K562 (cell line): ENCODE measurements around the gene PSMB7. TPM values are rescaled to one million over a fixed set of nuclear protein-coding genes. Genes with fewer than 3 reads are reported as not detected.

Experiments used
- ATAC-seq: fragments of 200-7000 bp; cut with Tn5 transposase; 3 replicates; pipeline ENCODE4 v1.9.1; 2020; ENCODE audit warnings: moderate library complexity
- BruUV-seq: library from RNA; stranded (reverse); fragments of 400-500 nt; replicated peaks from 2 replicates; lab custom pipeline; 2021; lab: Mats Ljungman, UMichigan
- CTCF ChIA-PET: fragments of 300-600 bp; formaldehyde crosslinking; extraction: SDS; loops from one replicate; lab custom pipeline; 2021; ENCODE audit warnings: low intra/inter-chr PET ratio; lab: Yijun Ruan, JAX
- POLR2A ChIA-PET: fragments of 300-600, 350-650 bp; sonication (Branson Sonifier 250); formaldehyde crosslinking; extraction: SDS; loops from one replicate; lab custom pipeline; 2021; ENCODE audit warnings: antibody characterized with exemption, inconsistent platforms; lab: Yijun Ruan, JAX
- DNase-seq, 4 experiments: peaks; one replicate each; pipeline versions ENCODE4 v3.0.0 to v3.0.0-alpha.2; 2011 to 2018; ENCODE audit warnings: low spot score in 3 of 4, mixed read lengths in 3 of 4; ENCODE audit errors: extremely low read depth in 1 of 4
- FAIRE-seq: peaks from 2 replicates; lab custom pipeline; 2011; peaks lifted over from hg19 to GRCh38; lab: Jason Lieb, UNC
- H2AFZ ChIP-seq: 2 replicates; pipeline ENCODE4 v1.6.0; 2011; ENCODE audit warnings: low read depth, low read length, control low read depth, inconsistent platforms
- H3K27ac ChIP-seq: fragments of 200-600 bp; 3 replicates; pipeline ENCODE4 v1.8.0; 2011; ENCODE audit warnings: low read depth, mild to moderate bottlenecking, control low read depth, inconsistent platforms, low read length, moderate library complexity, mixed read lengths; ENCODE audit errors: extremely low read depth
- H3K27me3 ChIP-seq, 2 experiments: fragments of 300-600 bp in 1 of 2; 2 replicates in 1 of 2; 3 replicates in 1 of 2; pipeline versions ENCODE4 v1.6.0 to v1.8.0; 2011; ENCODE audit warnings: inconsistent platforms in 2 of 2, low read length in 2 of 2, mild to moderate bottlenecking in 1 of 2, mixed read lengths in 1 of 2, moderate library complexity in 1 of 2; ENCODE audit not compliant: control insufficient read depth in 2 of 2, insufficient read depth in 2 of 2
- H3K36me3 ChIP-seq: fragments of 300-600 bp; 3 replicates; pipeline ENCODE4 v1.8.0; 2011; ENCODE audit warnings: mild to moderate bottlenecking, low read length, inconsistent platforms; ENCODE audit not compliant: control insufficient read depth, insufficient read depth
- H3K4me1 ChIP-seq, 2 experiments: fragments of 200-600 bp in 1 of 2; replicated peaks in 1 of 2; 2 replicates in 1 of 2; 3 replicates in 1 of 2; pipeline versions ENCODE4 v1.5.1 to v1.8.0; 2011; ENCODE audit warnings: inconsistent platforms in 2 of 2, low read length in 2 of 2, mild to moderate bottlenecking in 1 of 2, mixed read lengths in 1 of 2, moderate library complexity in 1 of 2; ENCODE audit not compliant: control insufficient read depth in 2 of 2, insufficient read depth in 2 of 2
- H3K4me2 ChIP-seq: 2 replicates; pipeline ENCODE4 v1.6.1; 2011; ENCODE audit warnings: low read length, control low read depth, inconsistent platforms, mixed read lengths; ENCODE audit not compliant: insufficient read depth
- H3K4me3 ChIP-seq: fragments of 200-600 bp; sonication (generic), shearing (Covaris generic); 2 replicates; pipeline ENCODE4 v1.5.1; 2016; ENCODE audit warnings: control low read depth, inconsistent platforms
- H3K79me2 ChIP-seq: fragments of 200-600 bp; 3 replicates; pipeline ENCODE4 v1.8.0; 2011; ENCODE audit warnings: low read length, inconsistent platforms; ENCODE audit not compliant: control insufficient read depth, insufficient read depth
- H3K9ac ChIP-seq, 2 experiments: 2 replicates each; pipeline versions ENCODE4 v1.6.0 to v1.6.1; 2011; ENCODE audit warnings: low read depth in 2 of 2, low read length in 2 of 2, control low read depth in 1 of 2, inconsistent platforms in 1 of 2, mild to moderate bottlenecking in 1 of 2, mixed read lengths in 1 of 2; ENCODE audit not compliant: insufficient read depth in 1 of 2
- H3K9me1 ChIP-seq: one replicate; pipeline ENCODE4 v1.6.0; 2011; ENCODE audit warnings: inconsistent platforms, mild to moderate bottlenecking, low read length, moderate library complexity; ENCODE audit not compliant: control insufficient read depth, insufficient read depth
- H3K9me3 ChIP-seq: replicated peaks from 2 replicates; pipeline ENCODE4 v1.5.1; 2011; ENCODE audit warnings: low read depth, low read length, inconsistent platforms; ENCODE audit not compliant: control insufficient read depth, insufficient read depth
- H4K20me1 ChIP-seq: replicated peaks from 2 replicates; pipeline ENCODE4 v1.6.1; 2011; ENCODE audit warnings: low read length, inconsistent platforms, mixed read lengths; ENCODE audit not compliant: control insufficient read depth, insufficient read depth
- CCNT2 ChIP-seq: IDR thresholded peaks from 2 replicates; pipeline ENCODE4 v1.6.1; 2011; ENCODE audit warnings: borderline replicate concordance, low read depth, mild to moderate bottlenecking, moderate library complexity, mixed read lengths, low read length; ENCODE audit not compliant: insufficient read length; ENCODE audit errors: extremely low read depth
- HDAC8 ChIP-seq: fragments of 450-650 bp; IDR thresholded peaks from 2 replicates; pipeline ENCODE4 v1.6.1; 2016; ENCODE audit warnings: mild to moderate bottlenecking, missing genetic modification characterization, moderate library complexity, missing compliant biosample characterization
- LEF1 ChIP-seq: fragments of 450-650 bp; IDR thresholded peaks from 2 replicates; pipeline ENCODE4 v1.6.1; 2016; ENCODE audit warnings: mild to moderate bottlenecking
- NR2C1 ChIP-seq, 2 experiments: fragments of 450-650 bp; IDR thresholded peaks; 2 replicates each; pipeline ENCODE4 v1.6.1; 2017; ENCODE audit warnings: mild to moderate bottlenecking in 2 of 2, antibody characterized with exemption in 1 of 2, inconsistent platforms in 1 of 2, missing compliant biosample characterization in 1 of 2, missing genetic modification characterization in 1 of 2
- OTX1 ChIP-seq: fragments of 450-650 bp; formaldehyde crosslinking; IDR thresholded peaks from 2 replicates; pipeline ENCODE4 v1.4.0; 2022; ENCODE audit warnings: mild to moderate bottlenecking
- PHB ChIP-seq: fragments of 250-450 bp; sonication (Bioruptor Pico); IDR thresholded peaks from 2 replicates; pipeline ENCODE4 v1.5.0; 2021
- POLR2AphosphoS5 ChIP-seq: IDR thresholded peaks from 2 replicates; pipeline ENCODE4 v1.6.1; 2011; ENCODE audit warnings: mild to moderate bottlenecking, low read depth, low read length, moderate library complexity; ENCODE audit not compliant: control insufficient read depth, insufficient read depth
- RAD51 ChIP-seq: fragments of 450-650 bp; IDR thresholded peaks from 2 replicates; pipeline ENCODE4 v1.7.1; 2016; ENCODE audit warnings: low read depth, mild to moderate bottlenecking, borderline replicate concordance
- TARDBP ChIP-seq: fragments of 450-650 bp; IDR thresholded peaks from 2 replicates; pipeline ENCODE4 v1.6.1; 2016
- ZBTB7A ChIP-seq: IDR thresholded peaks from 2 replicates; pipeline ENCODE4 v1.6.1; 2011; ENCODE audit warnings: low read depth, mild to moderate bottlenecking, low read length, moderate library complexity, borderline replicate concordance; ENCODE audit not compliant: control insufficient read depth
- ZNF316 ChIP-seq: fragments of 450-650 bp; IDR thresholded peaks from 2 replicates; pipeline ENCODE4 v1.6.1; 2016
- WGBS: fragments of 100-300 bp; shearing (Covaris generic); methylation state at CpG from one replicate; pipeline ENCODE4 v1.1.6; 2016; ENCODE audit warnings: low coverage, mixed read lengths; ENCODE audit not compliant: insufficient coverage; ENCODE audit errors: missing lambda C conversion rate; 5-methylcytosine and 5-hydroxymethylcytosine counted together
- in situ Hi-C: fragments of 300-500 bp; cut with MboI; formaldehyde crosslinking; loops from 4 replicates; pipeline ENCODE4 v1.15.0; 2018; ENCODE audit warnings: inconsistent platforms, mixed read lengths
- intact Hi-C: fragments of 100-400 bp; cut with micrococcal nuclease; formaldehyde crosslinking; loops from 2 replicates; pipeline ENCODE4 v1.14.2; 2022
- polyA plus RNA-seq, 8 experiments: library from polyadenylated mRNA; depleted of rRNA in 4 of 8; stranded (reverse) in 5 of 8; unstranded in 3 of 8; fragments of >200 nt; fragmentation: Nextera tagmentation in 2 of 8; fragmentation: Illumina TruSeq in 1 of 8; extraction: Ambion mirVana in 2 of 8; extraction: Trizol in 1 of 8; gene quantifications; 2 replicates each; pipeline versions ENCODE4 v1.2.1 to v1.2.3, GENCODE V29; 2011 to 2014; ENCODE audit warnings: inconsistent platforms in 1 of 8, missing spikeins in 1 of 8
- total RNA-seq, 7 experiments: library from RNA; depleted of rRNA in 6 of 7; stranded (reverse); fragments of >200 nt in 6 of 7; fragmentation: Illumina TruSeq in 2 of 7; extraction: Trizol in 2 of 7; gene quantifications; 2 replicates each; pipeline versions ENCODE4 v1.2.1 to v1.2.3, GENCODE V29; 2011 to 2021; ENCODE audit warnings: low replicate concordance in 1 of 7
- TF ChIP-seq, protein P1 (sequence below): fragments of 250-450 bp; sonication (Bioruptor Pico); IDR thresholded peaks from 2 replicates; pipeline ENCODE4 v1.8.0; 2021; ENCODE audit warnings: borderline replicate concordance, mild to moderate bottlenecking, moderate library complexity; ENCODE audit not compliant: poor library complexity, severe bottlenecking
- TF ChIP-seq, protein P2 (sequence below): fragments of 250-450 bp; sonication (Bioruptor Pico); IDR thresholded peaks from 2 replicates; pipeline ENCODE4 v1.8.0; 2022; ENCODE audit warnings: moderate library complexity, mild to moderate bottlenecking, inconsistent platforms
- TF ChIP-seq, protein P3 (sequence below): sonication (generic); formaldehyde crosslinking; IDR thresholded peaks from 2 replicates; pipeline ENCODE4 v1.8.0; 2022; ENCODE audit warnings: mild to moderate bottlenecking, missing genetic modification reagents, borderline replicate concordance

Gene PSMB7
- total and polyA plus RNA-seq, 9 of the 15 experiments (the other 6 are each of a cell fraction or from before 2014, with no cell fraction given): 321 to 978 (median 407) TPM

DNA sequence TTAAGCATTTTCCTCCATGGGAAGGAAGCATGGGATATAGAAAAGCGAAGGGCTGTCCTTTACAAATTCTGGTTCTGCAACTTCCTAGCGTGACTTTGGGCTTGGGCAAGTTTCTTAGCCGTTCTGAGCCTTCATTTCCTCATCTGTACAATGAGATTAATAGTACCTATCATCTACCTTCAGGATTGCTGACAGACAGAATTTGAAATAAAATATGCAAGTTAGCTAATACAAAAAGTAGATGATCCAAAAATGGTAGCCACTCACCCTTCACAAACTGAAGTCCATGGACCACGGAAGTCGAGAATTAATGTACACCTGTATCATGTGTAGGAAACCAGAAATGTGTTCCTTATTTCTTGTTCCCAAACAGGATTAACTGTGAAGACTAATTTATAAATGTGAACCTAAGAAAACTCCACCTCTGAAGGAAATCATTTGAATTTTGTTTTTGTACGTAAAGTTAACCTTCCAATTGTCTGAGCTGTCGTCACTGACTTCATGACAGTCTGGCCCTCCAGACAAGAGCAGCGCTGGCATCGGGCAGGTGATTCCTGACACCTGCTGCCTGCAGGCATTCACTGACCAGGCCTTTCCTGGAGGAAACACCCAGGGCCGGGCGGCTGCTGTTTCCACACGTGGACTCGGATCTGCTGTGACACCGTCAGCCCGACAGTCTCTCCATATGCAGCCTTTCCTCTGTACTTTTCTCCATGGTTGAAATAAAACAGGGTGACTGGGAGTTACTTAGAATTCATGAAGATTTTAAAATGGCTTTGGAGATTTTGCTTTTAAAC is 63.4 kb downstream of the PSMB7 start:
- Histone ChIP-seq H3K4me2 (no peak overlapping the region), H3K36me3 (peaks cover 98% of the 10 kb centered on the region), H3K9me1 (peaks cover 3% of the 10 kb centered on the region), H3K27ac (no peak overlapping the region), H3K4me3 (no peak overlapping the region), H2AFZ (no peak overlapping the region), H3K27me3 (no peaks in the 10 kb centered on the region), H3K79me2 (no peaks in the 10 kb centered on the region), H4K20me1 (peaks cover 7% of the 10 kb centered on the region), H3K9ac (no peak overlapping the region), H3K4me1 (peaks cover 0 to 17% of the 10 kb centered on the region in 2 experiments; a peak in 3 of 5 replicates), H3K9me3 (no peaks in the 10 kb centered on the region)
- intact Hi-C loops: no loop called here
- no peak for DNase-seq
- FAIRE-seq: no peak
- BruUV-seq: TSS peak; percentile 20
- ATAC-seq: no peak
- WGBS: 92% methylated on average over 15 of the region's 15 CpGs
- in situ Hi-C loops: no loop called here
- POLR2A ChIA-PET: interaction anchor here (1.0 to 1.2 kb wide), 2 partner anchors 9 to 24 kb away, joined by 4 read pairs; no protein-coding TSS in a partner anchor
- CTCF ChIA-PET: no interaction called here
- TF ChIP-seq CCNT2 (no peak), ZNF316 (peak; percentile 58), RAD51 (no peak), ZBTB7A (no peak), LEF1 (no peak), POLR2AphosphoS5 (0 out of 2 replicates have a peak, but pooled peaks have one; percentile 13), OTX1 (CRISPR knock-in tag) (no peak), PHB (CRISPR knock-in tag) (no peak), HDAC8 (tag) (no peak), TARDBP (no peak), NR2C1 (IDR thresholded peaks at IDR 0.05) (no peak), NR2C1 (tag; IDR thresholded peaks at IDR 0.05) (no peak)
- TF ChIP-seq, protein P1, sequence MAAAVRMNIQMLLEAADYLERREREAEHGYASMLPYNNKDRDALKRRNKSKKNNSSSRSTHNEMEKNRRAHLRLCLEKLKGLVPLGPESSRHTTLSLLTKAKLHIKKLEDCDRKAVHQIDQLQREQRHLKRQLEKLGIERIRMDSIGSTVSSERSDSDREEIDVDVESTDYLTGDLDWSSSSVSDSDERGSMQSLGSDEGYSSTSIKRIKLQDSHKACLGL (CRISPR knock-in tag): no peak
- TF ChIP-seq, protein P2, sequence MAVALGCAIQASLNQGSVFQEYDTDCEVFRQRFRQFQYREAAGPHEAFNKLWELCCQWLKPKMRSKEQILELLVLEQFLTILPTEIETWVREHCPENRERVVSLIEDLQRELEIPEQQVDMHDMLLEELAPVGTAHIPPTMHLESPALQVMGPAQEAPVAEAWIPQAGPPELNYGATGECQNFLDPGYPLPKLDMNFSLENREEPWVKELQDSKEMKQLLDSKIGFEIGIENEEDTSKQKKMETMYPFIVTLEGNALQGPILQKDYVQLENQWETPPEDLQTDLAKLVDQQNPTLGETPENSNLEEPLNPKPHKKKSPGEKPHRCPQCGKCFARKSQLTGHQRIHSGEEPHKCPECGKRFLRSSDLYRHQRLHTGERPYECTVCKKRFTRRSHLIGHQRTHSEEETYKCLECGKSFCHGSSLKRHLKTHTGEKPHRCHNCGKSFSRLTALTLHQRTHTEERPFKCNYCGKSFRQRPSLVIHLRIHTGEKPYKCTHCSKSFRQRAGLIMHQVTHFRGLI (CRISPR knock-in tag): no peak
- TF ChIP-seq, protein P3, sequence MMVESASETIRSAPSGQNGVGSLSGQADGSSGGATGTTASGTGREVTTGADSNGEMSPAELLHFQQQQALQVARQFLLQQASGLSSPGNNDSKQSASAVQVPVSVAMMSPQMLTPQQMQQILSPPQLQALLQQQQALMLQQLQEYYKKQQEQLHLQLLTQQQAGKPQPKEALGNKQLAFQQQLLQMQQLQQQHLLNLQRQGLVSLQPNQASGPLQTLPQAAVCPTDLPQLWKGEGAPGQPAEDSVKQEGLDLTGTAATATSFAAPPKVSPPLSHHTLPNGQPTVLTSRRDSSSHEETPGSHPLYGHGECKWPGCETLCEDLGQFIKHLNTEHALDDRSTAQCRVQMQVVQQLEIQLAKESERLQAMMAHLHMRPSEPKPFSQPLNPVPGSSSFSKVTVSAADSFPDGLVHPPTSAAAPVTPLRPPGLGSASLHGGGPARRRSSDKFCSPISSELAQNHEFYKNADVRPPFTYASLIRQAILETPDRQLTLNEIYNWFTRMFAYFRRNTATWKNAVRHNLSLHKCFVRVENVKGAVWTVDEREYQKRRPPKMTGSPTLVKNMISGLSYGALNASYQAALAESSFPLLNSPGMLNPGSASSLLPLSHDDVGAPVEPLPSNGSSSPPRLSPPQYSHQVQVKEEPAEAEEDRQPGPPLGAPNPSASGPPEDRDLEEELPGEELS: no peak
